NCI-H446 treated with DMSO at 0.1 percent for 48 hours (cell line): ENCODE results near the gene FBRS.

Experiments used
- DNase-seq: peaks from one replicate; lab custom pipeline; 2025; lab: John Stamatoyannopoulos, UW

Gene FBRS

GRCh38 chr16:30644334-30644830, 13.8 kb upstream of the FBRS start:
- DNase-seq: no peak

GRCh38 chr16:30645727-30646126, 12.5 kb upstream of the FBRS start:
- no peak for DNase-seq

GRCh38 chr16:30647274-30647571, 11.0 kb upstream of the FBRS start:
- DNase-seq: no peak

- DNase-seq: no peak
These were observed 8.4 kb upstream of the FBRS start for GRCh38 chr16:30649725-30650368.

GRCh38 chr16:30650369-30651123, 7.7 kb upstream of the FBRS start, which contains the start of gene PRR14:
Gene PRR14, plus strand, starts transcription at chr16:30650960. Its CDS starts 686 bp downstream, at chr16:30651646.
- peak; percentile 97 for DNase-seq

- no peak for DNase-seq
These were observed 6.9 kb upstream of the FBRS start for GRCh38 chr16:30651124-30652004.

- DNase-seq: no peak
These were observed 6.3 kb upstream of the FBRS start for GRCh38 chr16:30652005-30652296.

- no peak for DNase-seq
These were observed 5.5 kb upstream of the FBRS start for GRCh38 chr16:30652718-30653117.

- DNase-seq: no peak
These were observed 3.4 kb upstream of the FBRS start for GRCh38 chr16:30654856-30655255.

GRCh38 chr16:30655815-30656347, 2.4 kb upstream of the FBRS start:
- DNase-seq: no peak

GRCh38 chr16:30656388-30656787, 1.8 kb upstream of the FBRS start:
- no peak for DNase-seq

- peak; percentile 41 for DNase-seq
These were observed 1.0 kb upstream of the FBRS start for GRCh38 chr16:30656974-30657865.

- peak; percentile 93 for DNase-seq
These were observed 688 bp downstream of the FBRS start for GRCh38 chr16:30658731-30659506.

GRCh38 chr16:30659507-30660423, 1.5 kb downstream of the FBRS start:
- no peak for DNase-seq

GRCh38 chr16:30660424-30661261, 2.4 kb downstream of the FBRS start:
- DNase-seq: no peak

GRCh38 chr16:30662449-30662848, 4.2 kb downstream of the FBRS start:
- DNase-seq: no peak

- no peak for DNase-seq
These were observed 4.8 kb downstream of the FBRS start for GRCh38 chr16:30663038-30663437.

- DNase-seq: no peak
These were observed 5.6 kb downstream of the FBRS start for GRCh38 chr16:30663820-30664219.
